ENCODE measurements around the gene FAM237B. TPM values are rescaled to one million over a fixed set of nuclear protein-coding genes. Genes with fewer than 3 reads are reported as not detected.

The FAM237B gene
- polyA plus RNA-seq, 3 donors = not detected

GRCh38 chr7:90298145-90299038 is 22.7 kb downstream of the FAM237B start:
- no peaks in the 10 kb centered on the region for H3K4me1 ChIP-seq (ENCODE audit: control insufficient read depth in 1 of 2, insufficient read depth in 2 of 2, low read length in 2 of 2)
- H3K9me3 ChIP-seq (replicated peaks in 1 of 2; ENCODE audit: control insufficient read depth in 1 of 2, insufficient read depth in 1 of 2, low read length in 2 of 2) = no peaks in the 10 kb centered on the region
- 0% methylated on average over 1 of the region's 5 CpGs for WGBS (ENCODE audit: insufficient coverage)
- no peak overlapping the region for H3K4me3 Mint-ChIP-seq
- H2AFZ ChIP-seq (ENCODE audit: insufficient read depth, low read depth, low read length, poor library complexity, severe bottlenecking) = no peak overlapping the region
- H3K79me2 ChIP-seq (ENCODE audit: insufficient read depth, low read length) = no peaks in the 10 kb centered on the region
- no peak overlapping the region for H3K27ac Mint-ChIP-seq
- no peaks in the 10 kb centered on the region for H4K20me1 ChIP-seq (ENCODE audit: insufficient read depth, low read length)
- H3K4me2 ChIP-seq (replicated peaks; ENCODE audit: extremely low read depth, low read length, poor library complexity, severe bottlenecking) = no peak overlapping the region
- no peak overlapping the region for H3K27ac ChIP-seq (ENCODE audit: low read depth in 1 of 2, low read length in 2 of 2)
- H3K27me3 Mint-ChIP-seq (ENCODE audit: low read depth in 3 of 3) = peaks cover 0 to 2% (median 0%) of the 10 kb centered on the region in 3 donors
- H3K4me3 ChIP-seq (replicated peaks in 1 of 3; ENCODE audit: low read depth in 2 of 3, low read length in 3 of 3) = no peak overlapping the region
- no peaks in the 10 kb centered on the region for H3K36me3 ChIP-seq (replicated peaks in 1 of 2; ENCODE audit: control insufficient read depth in 1 of 2, insufficient read depth in 2 of 2, low read length in 2 of 2)
- H3K9me3 Mint-ChIP-seq = peaks cover 0 to 6% (median 1%) of the 10 kb centered on the region in 7 donors
- H3K4me1 Mint-ChIP-seq = no peaks in the 10 kb centered on the region
- peak in 1 of 3 donors; percentile 5 for DNase-seq
- no peaks in the 10 kb centered on the region for H3K27me3 ChIP-seq (ENCODE audit: control insufficient read depth in 2 of 2, insufficient read depth in 2 of 2, low read length in 2 of 2)
- no peaks in the 10 kb centered on the region for H3K36me3 Mint-ChIP-seq
- no peak overlapping the region for H3K9ac ChIP-seq (ENCODE audit: insufficient read depth, low read length, poor library complexity, severe bottlenecking)
- TF ChIP-seq CTCF (IDR thresholded peaks at IDR 0.05) = no peak
- intact Hi-C loops (cut with micrococcal nuclease) = no loop called here

GRCh38 chr7:90290244-90291113 is 30.6 kb downstream of the FAM237B start:
- peaks cover 2 to 16% (median 4%) of the 10 kb centered on the region in 7 donors for H3K9me3 Mint-ChIP-seq
- Histone ChIP-seq H3K27me3 (ENCODE audit: control insufficient read depth in 2 of 2, insufficient read depth in 2 of 2, low read length in 2 of 2) (no peaks in the 10 kb centered on the region), H3K4me3 (replicated peaks in 1 of 3; ENCODE audit: low read depth in 2 of 3, low read length in 3 of 3) (peak overlapping the region in 1 of 3 experiments; percentile 40), H3K36me3 (replicated peaks in 1 of 2; ENCODE audit: control insufficient read depth in 1 of 2, insufficient read depth in 2 of 2, low read length in 2 of 2) (no peaks in the 10 kb centered on the region), H3K79me2 (ENCODE audit: insufficient read depth, low read length) (no peaks in the 10 kb centered on the region), H4K20me1 (ENCODE audit: insufficient read depth, low read length) (no peaks in the 10 kb centered on the region), H2AFZ (ENCODE audit: insufficient read depth, low read depth, low read length, poor library complexity, severe bottlenecking) (peak overlapping the region; percentile 58), H3K4me1 (ENCODE audit: control insufficient read depth in 1 of 2, insufficient read depth in 2 of 2, low read length in 2 of 2) (peaks cover 12 to 16% of the 10 kb centered on the region in 2 donors), H3K4me2 (replicated peaks; ENCODE audit: extremely low read depth, low read length, poor library complexity, severe bottlenecking) (peak overlapping the region; percentile 59), H3K9ac (ENCODE audit: insufficient read depth, low read length, poor library complexity, severe bottlenecking) (no peak overlapping the region), H3K27ac (ENCODE audit: low read depth in 1 of 2, low read length in 2 of 2) (peak overlapping the region in 1 of 2 donors; percentile 37), H3K9me3 (replicated peaks in 1 of 2; ENCODE audit: control insufficient read depth in 1 of 2, insufficient read depth in 1 of 2, low read length in 2 of 2) (peaks cover 0 to 9% of the 10 kb centered on the region in 2 donors)
- DNase-seq = no peak
- peak overlapping the region in 4 of 7 donors; percentile 28 to 82 (median 74) for H3K27ac Mint-ChIP-seq
- TF ChIP-seq CTCF (IDR thresholded peaks at IDR 0.05) = no peak
- peaks cover 17% of the 10 kb centered on the region for H3K4me1 Mint-ChIP-seq
- H3K36me3 Mint-ChIP-seq = no peaks in the 10 kb centered on the region
- no peaks in the 10 kb centered on the region for H3K27me3 Mint-ChIP-seq (ENCODE audit: low read depth in 3 of 3)
- 61% methylated on average over 3 of the region's 3 CpGs for WGBS (ENCODE audit: insufficient coverage)
- peak overlapping the region in 1 of 2 donors; percentile 60 for H3K4me3 Mint-ChIP-seq
- intact Hi-C loops (cut with micrococcal nuclease) = no loop called here
